Nephron (organoid): ENCODE results near the gene ADGRD1.

Experiments used
- H3K27ac Mint-ChIP-seq, 3 experiments: 2 replicates each; pipeline ENCODE4 v1.8.0; 2020; ENCODE audit warnings: mixed read lengths in 3 of 3, mild to moderate bottlenecking in 2 of 3, moderate library complexity in 1 of 3
- H3K27me3 Mint-ChIP-seq: 2 replicates; pipeline ENCODE4 v1.8.0; 2021; ENCODE audit warnings: low read depth, mild to moderate bottlenecking, moderate library complexity, mixed read lengths
- H3K36me3 Mint-ChIP-seq: 2 replicates; pipeline ENCODE4 v1.8.0; 2020; ENCODE audit warnings: low read depth, mixed read lengths
- H3K4me1 Mint-ChIP-seq: 2 replicates; pipeline ENCODE4 v1.8.0; 2020; ENCODE audit warnings: mixed read lengths
- H3K4me3 Mint-ChIP-seq, 3 experiments: 2 replicates each; pipeline ENCODE4 v1.8.0; 2020; ENCODE audit warnings: mild to moderate bottlenecking in 3 of 3, mixed read lengths in 3 of 3, moderate library complexity in 2 of 3
- H3K9me3 Mint-ChIP-seq: 2 replicates; pipeline ENCODE4 v1.8.0; 2020; ENCODE audit warnings: mixed read lengths
- TF ChIP-seq, protein P1 (sequence below), 3 experiments: fragments of 200-600 bp; sonication (generic); IDR thresholded peaks; one replicate each; pipeline ENCODE4 v1.5.0; 2021; ENCODE audit warnings: antibody characterized with exemption in 3 of 3; ENCODE audit not compliant: unreplicated experiment in 3 of 3

Gene ADGRD1

DNA sequence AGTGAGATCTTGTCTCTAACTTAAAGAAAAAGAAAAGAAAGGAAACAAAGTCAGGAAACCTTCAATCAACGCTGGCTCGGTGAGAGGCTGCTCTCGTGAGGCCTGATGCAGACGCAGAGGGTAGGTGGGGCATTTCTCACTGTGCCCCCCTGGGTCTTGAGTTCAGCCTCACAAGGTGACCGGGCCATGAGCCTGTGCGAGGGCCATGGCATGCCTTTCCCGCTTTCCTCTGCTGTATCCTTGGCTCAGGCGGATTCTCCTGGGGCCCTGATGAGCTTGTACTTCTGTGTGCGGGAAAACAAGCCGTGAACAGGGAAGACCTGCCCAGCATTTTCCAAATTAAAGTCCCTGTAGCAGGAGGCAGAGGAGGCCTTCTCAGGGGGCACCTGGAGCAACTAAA is 20.2 kb downstream of the ADGRD1 start:
- peaks cover 12% of the 10 kb centered on the region for H3K4me1 Mint-ChIP-seq
- TF ChIP-seq, protein P1, sequence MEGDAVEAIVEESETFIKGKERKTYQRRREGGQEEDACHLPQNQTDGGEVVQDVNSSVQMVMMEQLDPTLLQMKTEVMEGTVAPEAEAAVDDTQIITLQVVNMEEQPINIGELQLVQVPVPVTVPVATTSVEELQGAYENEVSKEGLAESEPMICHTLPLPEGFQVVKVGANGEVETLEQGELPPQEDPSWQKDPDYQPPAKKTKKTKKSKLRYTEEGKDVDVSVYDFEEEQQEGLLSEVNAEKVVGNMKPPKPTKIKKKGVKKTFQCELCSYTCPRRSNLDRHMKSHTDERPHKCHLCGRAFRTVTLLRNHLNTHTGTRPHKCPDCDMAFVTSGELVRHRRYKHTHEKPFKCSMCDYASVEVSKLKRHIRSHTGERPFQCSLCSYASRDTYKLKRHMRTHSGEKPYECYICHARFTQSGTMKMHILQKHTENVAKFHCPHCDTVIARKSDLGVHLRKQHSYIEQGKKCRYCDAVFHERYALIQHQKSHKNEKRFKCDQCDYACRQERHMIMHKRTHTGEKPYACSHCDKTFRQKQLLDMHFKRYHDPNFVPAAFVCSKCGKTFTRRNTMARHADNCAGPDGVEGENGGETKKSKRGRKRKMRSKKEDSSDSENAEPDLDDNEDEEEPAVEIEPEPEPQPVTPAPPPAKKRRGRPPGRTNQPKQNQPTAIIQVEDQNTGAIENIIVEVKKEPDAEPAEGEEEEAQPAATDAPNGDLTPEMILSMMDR (IDR thresholded peaks at IDR 0.05; ENCODE audit: unreplicated experiment in 3 of 3) = no peak
- H3K27me3 Mint-ChIP-seq = peaks cover 3% of the 10 kb centered on the region
- no peak overlapping the region for H3K27ac Mint-ChIP-seq
- H3K36me3 Mint-ChIP-seq = peaks cover 7% of the 10 kb centered on the region
- no peak overlapping the region for H3K4me3 Mint-ChIP-seq
- no peaks in the 10 kb centered on the region for H3K9me3 Mint-ChIP-seq

DNA sequence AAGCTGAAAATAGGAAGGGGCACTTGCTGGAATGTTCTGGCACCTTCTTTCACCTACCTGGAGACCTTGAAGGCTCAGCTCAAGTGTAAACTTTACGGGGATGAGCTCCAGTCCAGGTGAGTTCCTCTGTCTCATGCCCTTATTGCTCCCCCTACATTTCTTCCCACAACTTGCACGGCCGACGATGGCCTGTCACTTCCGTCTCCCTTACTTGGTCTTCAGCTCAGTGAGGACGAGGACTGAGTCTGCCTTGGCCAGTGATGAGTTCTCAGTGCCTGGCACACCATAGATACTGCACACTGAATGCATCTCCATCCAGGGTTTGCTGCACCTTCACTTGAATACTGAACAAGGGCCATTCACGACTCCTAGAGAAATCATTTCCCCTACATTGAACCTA is 21.4 kb downstream of the ADGRD1 start:
- H3K27me3 Mint-ChIP-seq = peaks cover 3% of the 10 kb centered on the region
- H3K9me3 Mint-ChIP-seq = no peaks in the 10 kb centered on the region
- H3K4me1 Mint-ChIP-seq = peaks cover 18% of the 10 kb centered on the region
- peaks cover 7% of the 10 kb centered on the region for H3K36me3 Mint-ChIP-seq
- H3K27ac Mint-ChIP-seq = no peak overlapping the region
- TF ChIP-seq, protein P1 (IDR thresholded peaks at IDR 0.05; ENCODE audit: unreplicated experiment in 3 of 3) = no peak
- no peak overlapping the region for H3K4me3 Mint-ChIP-seq

DNA sequence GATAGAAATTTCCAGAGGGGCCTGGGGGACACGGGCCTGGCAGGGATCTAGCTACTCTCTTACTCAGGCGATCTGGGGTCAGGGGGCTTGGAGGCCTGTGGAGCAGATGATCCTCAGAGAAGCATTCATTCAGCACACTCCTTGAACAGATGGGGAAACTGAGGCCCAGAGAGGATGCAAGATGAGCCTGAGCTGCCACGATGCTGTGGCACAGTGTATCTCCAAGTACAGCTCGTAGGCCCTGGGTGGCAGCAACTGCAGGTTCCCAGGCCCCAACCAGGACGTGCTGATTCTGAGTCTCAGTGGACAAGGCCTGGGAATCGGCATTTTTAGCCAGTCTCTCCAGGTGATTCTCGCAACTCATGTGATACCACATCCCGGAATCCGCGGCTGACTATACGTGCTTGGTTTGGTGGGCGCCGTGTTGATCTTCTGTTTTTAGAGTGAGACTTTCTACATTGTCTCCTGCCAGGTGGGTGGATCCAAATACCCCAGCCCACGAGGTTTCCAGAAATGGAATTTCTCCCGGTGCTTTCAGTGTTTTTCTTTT is 22.5 kb downstream of the ADGRD1 start:
- Mint-ChIP-seq H3K27me3 (peaks cover 8% of the 10 kb centered on the region), H3K4me3 (no peak overlapping the region), H3K36me3 (peaks cover 7% of the 10 kb centered on the region), H3K9me3 (no peaks in the 10 kb centered on the region), H3K4me1 (peaks cover 25% of the 10 kb centered on the region), H3K27ac (no peak overlapping the region)
- TF ChIP-seq, protein P1 (IDR thresholded peaks at IDR 0.05; ENCODE audit: unreplicated experiment in 3 of 3) = no peak

DNA sequence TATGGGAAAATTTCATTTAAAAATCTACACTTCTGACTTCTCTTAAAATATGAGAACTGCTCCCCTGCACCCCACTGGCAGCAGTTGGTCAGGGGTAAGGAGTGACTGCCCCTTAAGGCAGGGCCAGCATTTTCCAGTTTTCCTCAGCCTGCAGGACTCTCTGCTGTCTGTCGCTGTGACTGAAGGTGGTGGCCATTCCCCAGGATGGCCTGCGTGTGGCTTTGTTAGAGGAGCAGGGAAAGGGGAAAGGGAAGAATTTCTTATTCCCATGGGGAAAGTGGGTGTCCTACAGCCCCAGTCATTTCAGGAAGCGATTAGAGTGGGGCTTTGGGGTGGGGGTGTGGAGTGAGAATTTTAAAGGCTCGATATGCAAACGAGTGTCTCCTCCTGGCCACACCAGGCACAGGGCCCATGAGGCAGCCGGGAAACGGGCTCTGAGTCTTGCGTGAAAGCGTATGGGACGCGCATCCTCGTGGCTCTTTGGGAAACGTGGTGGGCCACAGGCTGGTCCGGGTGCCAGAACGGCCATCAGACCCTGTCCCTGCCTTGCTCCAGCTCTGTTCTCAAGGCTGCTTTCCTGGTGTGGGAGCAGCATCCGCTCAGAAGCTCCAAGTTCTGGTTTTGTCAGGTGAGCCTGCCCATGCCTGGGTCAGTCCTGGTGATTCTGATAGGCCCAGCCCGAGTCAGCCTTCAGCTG is 23.5 kb downstream of the ADGRD1 start:
- TF ChIP-seq, protein P1 (IDR thresholded peaks at IDR 0.05; ENCODE audit: unreplicated experiment in 3 of 3) = no peak
- Mint-ChIP-seq H3K36me3 (peaks cover 4% of the 10 kb centered on the region), H3K9me3 (no peaks in the 10 kb centered on the region), H3K4me1 (peaks cover 23% of the 10 kb centered on the region), H3K27me3 (peaks cover 13% of the 10 kb centered on the region), H3K27ac (no peak overlapping the region), H3K4me3 (no peak overlapping the region)

GRCh38 chr12:130977743-130978095 is 24.0 kb downstream of the ADGRD1 start:
- no peak overlapping the region for H3K4me3 Mint-ChIP-seq
- no peaks in the 10 kb centered on the region for H3K9me3 Mint-ChIP-seq
- H3K36me3 Mint-ChIP-seq = no peaks in the 10 kb centered on the region
- H3K27ac Mint-ChIP-seq = no peak overlapping the region
- peaks cover 13% of the 10 kb centered on the region for H3K27me3 Mint-ChIP-seq
- TF ChIP-seq, protein P1 (IDR thresholded peaks at IDR 0.05; ENCODE audit: unreplicated experiment in 3 of 3) = no peak
- H3K4me1 Mint-ChIP-seq = peaks cover 25% of the 10 kb centered on the region

DNA sequence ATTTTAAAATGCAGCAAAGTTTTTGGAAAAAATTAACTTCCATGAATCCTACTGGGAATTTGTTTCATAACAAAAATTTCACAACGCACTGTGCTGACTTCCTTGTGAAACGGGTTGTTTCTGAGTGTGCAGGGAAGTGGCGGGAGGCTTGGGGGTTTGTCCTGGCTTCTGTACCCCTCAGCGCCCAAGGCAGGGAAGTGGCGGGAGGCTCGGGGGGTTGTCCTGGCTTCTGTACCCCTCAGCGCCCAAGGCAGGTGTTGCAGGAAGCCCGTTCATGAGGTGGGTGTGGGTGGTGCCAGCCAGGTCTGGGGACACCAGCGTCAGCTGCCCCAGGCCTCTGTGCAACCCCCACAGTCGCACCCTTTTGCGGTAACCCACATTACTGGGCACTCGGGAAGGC is 25.1 kb downstream of the ADGRD1 start:
- Mint-ChIP-seq H3K4me1 (peaks cover 24% of the 10 kb centered on the region), H3K27ac (no peak overlapping the region), H3K9me3 (no peaks in the 10 kb centered on the region), H3K27me3 (peaks cover 13% of the 10 kb centered on the region), H3K36me3 (no peaks in the 10 kb centered on the region), H3K4me3 (no peak overlapping the region)
- TF ChIP-seq, protein P1 (IDR thresholded peaks at IDR 0.05; ENCODE audit: unreplicated experiment in 3 of 3) = no peak
